ENCODE measurements around the gene MRI1.
A peak's percentile ranks its signal among the peaks of the same experiment; 100 is the strongest.

Gene MRI1

DNA sequence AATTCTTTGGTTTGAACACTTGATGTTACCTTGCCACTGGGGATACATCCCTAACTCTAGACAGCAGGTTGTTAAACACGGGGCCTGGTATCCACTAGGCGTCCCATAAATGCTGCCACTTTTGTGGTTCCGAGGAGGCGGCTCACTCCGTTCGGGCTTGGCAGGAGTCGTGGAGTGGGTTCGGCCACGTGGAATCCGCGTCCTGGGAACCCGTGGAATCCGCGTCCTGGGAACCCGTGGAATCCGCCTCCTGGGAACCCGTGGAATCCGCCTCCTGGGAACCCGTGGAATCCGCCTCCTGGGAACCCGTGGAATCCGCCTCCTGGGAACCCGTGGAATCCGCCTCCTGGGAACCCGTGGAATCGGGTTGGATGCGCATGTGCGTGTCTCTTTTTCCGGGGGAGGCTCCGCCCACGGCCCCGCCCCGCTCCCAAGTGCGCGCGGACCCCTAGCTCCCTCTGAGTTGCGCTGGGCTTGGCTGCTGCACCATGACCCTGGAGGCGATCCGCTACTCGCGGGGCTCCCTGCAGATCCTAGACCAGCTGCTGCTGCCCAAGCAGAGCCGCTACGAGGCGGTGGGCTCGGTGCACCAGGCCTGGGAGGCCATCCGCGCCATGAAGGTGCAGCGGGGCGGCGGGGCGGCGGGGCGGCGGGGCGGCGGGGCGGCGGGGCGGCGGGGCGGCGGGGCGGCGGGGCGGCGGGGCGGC is at the start of gene MRI1:
Gene MRI1 (plus strand): TSS at position 422 of the 707 bp plus-strand sequence. CDS start 67 bp downstream, at position 489.
- Mint-ChIP-seq H3K27ac (peak within 1 kb of the TSS in 2 of 3 experiments; percentile 27 to 44), H3K36me3 (ENCODE audit: low read depth) (peaks cover 32% of the 10 kb centered on the region), H3K4me3 (peak within 1 kb of the TSS; percentile 88 to 91 (median 89)), H3K4me1 (peaks cover 7% of the 10 kb centered on the region), H3K9me3 (no peaks in the 10 kb centered on the region), H3K27me3 (ENCODE audit: low read depth) (no peaks in the 10 kb centered on the region)
- TF ChIP-seq, protein P1, sequence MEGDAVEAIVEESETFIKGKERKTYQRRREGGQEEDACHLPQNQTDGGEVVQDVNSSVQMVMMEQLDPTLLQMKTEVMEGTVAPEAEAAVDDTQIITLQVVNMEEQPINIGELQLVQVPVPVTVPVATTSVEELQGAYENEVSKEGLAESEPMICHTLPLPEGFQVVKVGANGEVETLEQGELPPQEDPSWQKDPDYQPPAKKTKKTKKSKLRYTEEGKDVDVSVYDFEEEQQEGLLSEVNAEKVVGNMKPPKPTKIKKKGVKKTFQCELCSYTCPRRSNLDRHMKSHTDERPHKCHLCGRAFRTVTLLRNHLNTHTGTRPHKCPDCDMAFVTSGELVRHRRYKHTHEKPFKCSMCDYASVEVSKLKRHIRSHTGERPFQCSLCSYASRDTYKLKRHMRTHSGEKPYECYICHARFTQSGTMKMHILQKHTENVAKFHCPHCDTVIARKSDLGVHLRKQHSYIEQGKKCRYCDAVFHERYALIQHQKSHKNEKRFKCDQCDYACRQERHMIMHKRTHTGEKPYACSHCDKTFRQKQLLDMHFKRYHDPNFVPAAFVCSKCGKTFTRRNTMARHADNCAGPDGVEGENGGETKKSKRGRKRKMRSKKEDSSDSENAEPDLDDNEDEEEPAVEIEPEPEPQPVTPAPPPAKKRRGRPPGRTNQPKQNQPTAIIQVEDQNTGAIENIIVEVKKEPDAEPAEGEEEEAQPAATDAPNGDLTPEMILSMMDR (IDR thresholded peaks at IDR 0.05; ENCODE audit: unreplicated experiment in 3 of 3): no peak

DNA sequence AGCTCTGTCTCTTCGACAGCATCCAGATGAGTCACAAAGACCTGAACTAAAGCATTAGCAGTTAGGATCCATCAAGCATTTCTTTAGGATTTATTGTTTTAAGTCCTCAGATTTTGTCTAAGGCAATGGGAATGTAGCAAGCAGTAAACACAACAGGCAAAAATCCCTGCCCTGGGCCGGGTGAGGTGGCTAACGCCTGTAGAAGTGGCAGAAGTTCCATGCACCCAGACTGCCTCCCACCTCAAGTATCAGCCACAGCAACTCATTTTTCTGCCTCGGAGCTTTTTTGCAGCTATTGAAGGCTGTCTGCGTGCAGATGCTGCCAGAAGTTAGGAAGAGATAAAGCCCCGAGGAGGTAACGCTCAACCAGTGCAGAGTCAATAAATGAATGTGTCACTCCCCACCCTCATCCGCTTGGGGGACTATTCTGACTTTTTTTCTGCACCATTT is 47.1 kb upstream of the MRI1 start:
- H3K4me3 Mint-ChIP-seq: no peak overlapping the region
- TF ChIP-seq, protein P1 (IDR thresholded peaks at IDR 0.05; ENCODE audit: unreplicated experiment in 3 of 3): no peak
- peaks cover 13% of the 10 kb centered on the region for H3K4me1 Mint-ChIP-seq
- no peak overlapping the region for H3K27ac Mint-ChIP-seq
- H3K9me3 Mint-ChIP-seq: peaks cover 7% of the 10 kb centered on the region
- H3K27me3 Mint-ChIP-seq (ENCODE audit: low read depth): peaks cover 16% of the 10 kb centered on the region
- H3K36me3 Mint-ChIP-seq (ENCODE audit: low read depth): no peaks in the 10 kb centered on the region

DNA sequence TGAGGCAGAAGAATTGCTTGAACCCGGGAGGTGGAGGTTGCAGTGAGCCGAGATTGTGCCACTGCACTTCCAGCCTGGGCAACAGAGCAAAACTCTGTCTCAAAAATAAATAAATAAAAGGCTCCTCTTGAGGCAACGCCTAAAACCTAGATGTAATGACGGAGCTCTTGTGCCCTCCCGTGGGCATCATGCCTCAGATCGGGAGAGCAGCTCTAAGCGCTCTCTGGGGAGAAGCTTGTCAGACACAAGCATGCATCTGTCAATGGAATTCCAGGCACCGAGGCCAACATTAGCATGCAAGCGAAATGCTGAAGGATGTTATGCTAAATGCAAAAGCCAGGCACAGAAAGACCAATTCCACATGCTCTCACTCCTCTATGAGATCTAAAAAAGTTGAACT is 45.6 kb upstream of the MRI1 start:
- peaks cover 13% of the 10 kb centered on the region for H3K4me1 Mint-ChIP-seq
- TF ChIP-seq, protein P1 (IDR thresholded peaks at IDR 0.05; ENCODE audit: unreplicated experiment in 3 of 3): peak in 1 of 3 experiments; percentile 24
- H3K4me3 Mint-ChIP-seq: peak overlapping the region in 1 of 3 experiments; percentile 3
- H3K27ac Mint-ChIP-seq: peak overlapping the region in 1 of 3 experiments; percentile 24
- H3K36me3 Mint-ChIP-seq (ENCODE audit: low read depth): no peaks in the 10 kb centered on the region
- peaks cover 7% of the 10 kb centered on the region for H3K9me3 Mint-ChIP-seq
- H3K27me3 Mint-ChIP-seq (ENCODE audit: low read depth): peaks cover 16% of the 10 kb centered on the region

DNA sequence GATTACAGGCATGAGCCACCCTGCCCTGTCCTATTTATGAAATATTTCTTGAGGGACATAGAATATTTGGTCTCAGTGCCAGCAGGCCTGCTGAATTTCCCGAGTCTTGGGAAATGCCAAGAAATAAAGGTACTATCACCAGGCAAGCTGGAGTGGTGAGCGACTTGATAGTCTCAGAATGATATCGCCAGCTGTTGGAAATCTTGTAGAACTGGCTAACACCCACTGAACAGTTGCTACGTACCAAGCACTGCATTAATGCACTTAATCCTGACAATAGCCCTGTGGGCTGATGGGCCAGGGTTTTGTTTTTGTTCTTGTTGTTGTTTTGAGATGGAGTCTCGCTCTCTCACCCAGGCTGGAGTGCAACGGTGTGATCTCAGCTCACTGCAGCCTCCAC is 42.2 kb upstream of the MRI1 start:
- no peak overlapping the region for H3K4me3 Mint-ChIP-seq
- TF ChIP-seq, protein P1 (IDR thresholded peaks at IDR 0.05; ENCODE audit: unreplicated experiment in 3 of 3): no peak
- peaks cover 9% of the 10 kb centered on the region for H3K4me1 Mint-ChIP-seq
- H3K27me3 Mint-ChIP-seq (ENCODE audit: low read depth): peaks cover 8% of the 10 kb centered on the region
- H3K9me3 Mint-ChIP-seq: no peaks in the 10 kb centered on the region
- no peak overlapping the region for H3K27ac Mint-ChIP-seq
- H3K36me3 Mint-ChIP-seq (ENCODE audit: low read depth): no peaks in the 10 kb centered on the region

DNA sequence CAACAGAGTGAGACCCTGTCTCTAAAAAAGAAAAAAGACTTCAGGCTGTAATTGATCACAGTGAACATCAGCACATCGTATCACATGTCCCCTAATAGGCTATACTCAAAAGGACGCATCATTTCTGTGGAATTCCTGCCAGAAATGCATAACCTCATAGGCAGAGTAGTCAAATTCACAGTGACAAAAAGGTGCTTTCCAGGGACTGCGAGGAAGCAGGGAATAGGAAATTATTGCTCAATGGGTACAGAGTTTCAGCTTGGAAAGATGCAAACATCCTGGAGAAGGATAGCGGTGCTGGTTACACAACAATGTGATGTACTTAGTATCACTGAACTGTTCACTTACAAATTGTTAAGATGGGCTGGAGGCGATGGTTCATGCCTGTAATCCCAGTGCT is 41.1 kb upstream of the MRI1 start:
- H3K36me3 Mint-ChIP-seq (ENCODE audit: low read depth): no peaks in the 10 kb centered on the region
- H3K9me3 Mint-ChIP-seq: no peaks in the 10 kb centered on the region
- no peak overlapping the region for H3K4me3 Mint-ChIP-seq
- peaks cover 5% of the 10 kb centered on the region for H3K4me1 Mint-ChIP-seq
- H3K27me3 Mint-ChIP-seq (ENCODE audit: low read depth): peaks cover 3% of the 10 kb centered on the region
- H3K27ac Mint-ChIP-seq: no peak overlapping the region
- TF ChIP-seq, protein P1 (IDR thresholded peaks at IDR 0.05; ENCODE audit: unreplicated experiment in 3 of 3): no peak

DNA sequence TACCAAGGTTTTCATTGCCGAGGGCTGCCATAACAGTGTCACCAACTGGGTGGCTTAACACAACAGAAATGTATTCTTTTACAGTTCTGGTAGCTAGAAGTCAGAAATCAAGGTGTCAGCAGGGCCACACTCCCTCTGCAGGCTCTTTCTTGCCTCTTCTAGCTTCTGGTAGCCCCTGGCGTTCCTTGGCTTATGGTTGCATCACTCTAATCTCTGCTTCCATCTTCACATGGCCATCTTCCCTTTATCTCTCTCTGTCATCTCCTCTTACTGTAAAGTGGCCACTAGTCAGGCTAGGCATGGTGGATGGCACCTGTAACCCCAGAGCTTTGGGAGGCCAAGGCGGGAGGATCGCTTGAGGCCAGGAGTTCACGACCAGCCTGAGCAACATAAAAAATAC is 38.0 kb upstream of the MRI1 start:
- H3K27me3 Mint-ChIP-seq (ENCODE audit: low read depth): no peaks in the 10 kb centered on the region
- H3K4me3 Mint-ChIP-seq: no peak overlapping the region
- H3K36me3 Mint-ChIP-seq (ENCODE audit: low read depth): no peaks in the 10 kb centered on the region
- H3K4me1 Mint-ChIP-seq: peaks cover 4% of the 10 kb centered on the region
- TF ChIP-seq, protein P1 (IDR thresholded peaks at IDR 0.05; ENCODE audit: unreplicated experiment in 3 of 3): no peak
- no peaks in the 10 kb centered on the region for H3K9me3 Mint-ChIP-seq
- no peak overlapping the region for H3K27ac Mint-ChIP-seq

Measured in nephron (organoid).